ENCODE results near the gene WNT6. TPM values are rescaled to one million over a fixed set of nuclear protein-coding genes. Genes with fewer than 3 reads are reported as not detected.

The WNT6 gene
- total RNA-seq, 2 experiments from 2014 or later = not detected

DNA sequence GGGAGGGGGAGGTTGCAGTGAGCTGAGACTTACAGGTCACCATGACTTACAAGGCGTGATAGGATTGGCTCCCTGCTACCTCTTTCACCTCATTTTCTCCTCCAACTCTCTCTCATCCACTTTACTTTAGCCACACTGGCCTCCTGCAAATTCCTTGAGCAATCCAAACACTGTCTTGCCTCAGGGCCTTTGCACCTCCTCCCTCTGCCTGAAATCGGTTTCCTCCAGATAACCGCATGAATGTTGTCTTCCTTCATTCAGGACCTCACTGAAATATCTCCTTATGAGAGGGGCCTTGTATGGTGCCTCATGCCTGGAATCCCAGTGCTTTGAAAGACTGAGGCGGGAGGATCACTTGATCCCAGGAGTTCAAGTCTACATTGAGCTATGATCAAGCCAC, 42.8 kb downstream of the WNT6 start:
- Histone ChIP-seq H3K27ac (ENCODE audit: low read depth in 1 of 2, low read length in 2 of 2) (no peak overlapping the region), H3K4me3 (ENCODE audit: low read length) (no peak overlapping the region), H3K9me3 (ENCODE audit: control insufficient read depth in 1 of 2, insufficient read depth in 1 of 2, low read length in 2 of 2) (no peaks in the 10 kb centered on the region), H3K27me3 (ENCODE audit: control insufficient read depth in 1 of 2, insufficient read depth in 2 of 2, low read length in 2 of 2) (peaks cover 14 to 32% of the 10 kb centered on the region in 2 experiments), H3K4me1 (ENCODE audit: insufficient read depth, low read length) (peaks cover 12% of the 10 kb centered on the region), H3K36me3 (ENCODE audit: insufficient read depth, low read length) (no peaks in the 10 kb centered on the region)
- TF ChIP-seq, protein P1, sequence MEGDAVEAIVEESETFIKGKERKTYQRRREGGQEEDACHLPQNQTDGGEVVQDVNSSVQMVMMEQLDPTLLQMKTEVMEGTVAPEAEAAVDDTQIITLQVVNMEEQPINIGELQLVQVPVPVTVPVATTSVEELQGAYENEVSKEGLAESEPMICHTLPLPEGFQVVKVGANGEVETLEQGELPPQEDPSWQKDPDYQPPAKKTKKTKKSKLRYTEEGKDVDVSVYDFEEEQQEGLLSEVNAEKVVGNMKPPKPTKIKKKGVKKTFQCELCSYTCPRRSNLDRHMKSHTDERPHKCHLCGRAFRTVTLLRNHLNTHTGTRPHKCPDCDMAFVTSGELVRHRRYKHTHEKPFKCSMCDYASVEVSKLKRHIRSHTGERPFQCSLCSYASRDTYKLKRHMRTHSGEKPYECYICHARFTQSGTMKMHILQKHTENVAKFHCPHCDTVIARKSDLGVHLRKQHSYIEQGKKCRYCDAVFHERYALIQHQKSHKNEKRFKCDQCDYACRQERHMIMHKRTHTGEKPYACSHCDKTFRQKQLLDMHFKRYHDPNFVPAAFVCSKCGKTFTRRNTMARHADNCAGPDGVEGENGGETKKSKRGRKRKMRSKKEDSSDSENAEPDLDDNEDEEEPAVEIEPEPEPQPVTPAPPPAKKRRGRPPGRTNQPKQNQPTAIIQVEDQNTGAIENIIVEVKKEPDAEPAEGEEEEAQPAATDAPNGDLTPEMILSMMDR (IDR thresholded peaks at IDR 0.05) = no peak
- H3K9me3 Mint-ChIP-seq = no peaks in the 10 kb centered on the region
- H3K27me3 Mint-ChIP-seq = peaks cover 67% of the 10 kb centered on the region
- H3K36me3 Mint-ChIP-seq (ENCODE audit: low read depth) = no peaks in the 10 kb centered on the region
- ChIA-PET CTCF (interaction anchor here (1.3 to 11.9 kb wide), 2 partner anchors 23 to 78 kb away, joined by 5 to 500 read pairs; partner anchors contain the start of gene WNT10A), POLR2A (no interaction called here)
- H3K27ac Mint-ChIP-seq = no peak overlapping the region
- intact Hi-C loops (cut with DNase I, micrococcal nuclease) = no loop called here
- H3K4me3 Mint-ChIP-seq = no peak overlapping the region
- DNase-seq = no peak
- H3K4me1 Mint-ChIP-seq (ENCODE audit: low read depth) = peaks cover 10% of the 10 kb centered on the region
- no peak for ATAC-seq (ENCODE audit: poor library complexity)

DNA sequence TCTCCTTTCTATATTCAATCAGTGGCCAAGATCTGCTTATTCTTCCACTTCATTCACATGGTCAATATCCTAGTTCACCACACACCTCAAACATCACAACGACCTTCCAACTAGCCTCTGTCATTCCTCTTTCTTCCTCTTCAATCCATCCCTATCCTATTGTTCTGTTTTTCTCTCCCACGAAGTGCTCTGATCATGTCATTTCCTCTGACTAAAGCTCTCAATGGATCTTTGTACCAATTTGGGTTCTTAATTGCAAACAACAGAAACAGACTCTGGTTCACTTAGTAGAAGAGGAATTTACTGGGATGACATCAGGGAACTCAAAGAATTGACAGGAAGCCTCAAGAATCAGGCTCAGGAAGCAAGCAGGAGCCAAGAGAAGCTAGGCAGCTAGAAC, 44.6 kb downstream of the WNT6 start:
- H3K4me1 Mint-ChIP-seq (ENCODE audit: low read depth) = peaks cover 10% of the 10 kb centered on the region
- TF ChIP-seq, protein P1 (IDR thresholded peaks at IDR 0.05) = no peak
- CTCF ChIA-PET = interaction anchor here (1.3 to 2.1 kb wide), 2 partner anchors 28 to 57 kb away, joined by 3 to 10 read pairs; no protein-coding TSS in a partner anchor

DNA sequence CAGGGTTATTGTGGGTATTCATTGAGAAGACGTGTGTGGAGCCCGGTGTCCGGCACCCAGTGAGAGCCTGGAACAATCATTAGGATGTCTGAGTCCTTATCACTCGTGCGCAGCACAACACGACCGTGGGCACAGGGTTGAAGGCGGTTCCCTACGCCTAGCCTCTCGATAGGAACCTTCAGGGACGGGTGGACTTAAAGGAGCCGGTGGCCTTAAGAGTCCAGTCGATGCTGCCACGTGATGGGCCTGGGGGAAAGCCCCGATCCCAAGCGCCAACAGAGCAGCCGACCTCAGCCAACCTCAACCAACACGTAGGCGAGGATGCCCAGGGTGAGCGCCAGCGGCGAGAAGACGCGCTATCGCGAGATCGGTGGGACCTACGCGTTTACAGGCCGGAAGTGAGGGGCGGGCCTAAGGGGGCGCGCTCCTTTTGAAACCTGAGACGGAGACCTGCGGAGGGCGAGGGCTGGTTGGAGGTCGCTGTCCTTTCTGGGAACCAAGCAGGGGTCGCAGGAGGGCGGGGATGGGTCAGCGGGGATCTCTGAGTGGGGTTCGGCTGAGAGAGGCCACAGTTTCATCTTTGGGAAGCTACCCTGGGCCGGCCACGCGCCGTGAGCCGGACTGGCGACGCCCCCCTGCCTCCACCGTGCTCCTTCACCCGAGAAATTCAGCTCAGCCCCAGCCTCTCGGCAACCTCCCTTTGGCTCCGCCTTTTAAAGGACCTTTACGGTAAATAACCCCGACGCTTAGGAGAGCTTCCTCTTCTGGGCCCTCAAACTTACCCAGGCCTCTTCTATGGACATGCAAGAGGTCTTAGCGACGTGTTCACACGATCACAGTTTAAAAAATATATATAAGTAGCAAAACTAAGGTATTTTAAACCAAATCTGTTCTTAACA, 49.4 kb downstream of the WNT6 start:
- Mint-ChIP-seq H3K9me3 (no peaks in the 10 kb centered on the region), H3K4me1 (ENCODE audit: low read depth) (peaks cover 13% of the 10 kb centered on the region), H3K36me3 (ENCODE audit: low read depth) (no peaks in the 10 kb centered on the region), H3K4me3 (peak overlapping the region; percentile 85), H3K27ac (peak overlapping the region; percentile 78), H3K27me3 (peaks cover 41% of the 10 kb centered on the region)
- Histone ChIP-seq H3K27ac (ENCODE audit: low read depth in 1 of 2, low read length in 2 of 2) (no peak overlapping the region), H3K36me3 (ENCODE audit: insufficient read depth, low read length) (no peaks in the 10 kb centered on the region), H3K27me3 (ENCODE audit: control insufficient read depth in 1 of 2, insufficient read depth in 2 of 2, low read length in 2 of 2) (peaks cover 4 to 8% of the 10 kb centered on the region in 2 experiments), H3K4me1 (ENCODE audit: insufficient read depth, low read length) (peaks cover 15% of the 10 kb centered on the region), H3K4me3 (ENCODE audit: low read length) (peak overlapping the region; percentile 68), H3K9me3 (ENCODE audit: control insufficient read depth in 1 of 2, insufficient read depth in 1 of 2, low read length in 2 of 2) (no peaks in the 10 kb centered on the region)
- POLR2A ChIA-PET = interaction anchor here (0.6 to 1.1 kb wide), 4 partner anchors 11 to 59 kb away, joined by 3 to 4 read pairs (median 4); no protein-coding TSS in a partner anchor
- ATAC-seq (ENCODE audit: poor library complexity) (peak; percentile 100), DNase-seq (peak; percentile 78 to 95 (median 84))
- intact Hi-C loops (cut with DNase I, micrococcal nuclease) = loop anchor here (1.0 to 5.0 kb wide), 2 partner anchors 12 to 252 kb away; partner anchors contain the start of genes BCS1L (in 1 of the 2) and ZNF142 (in 1 of the 2)
- CTCF ChIA-PET = interaction anchor here (1.1 to 7.4 kb wide), 4 partner anchors 11 to 62 kb away, joined by 3 to 35 read pairs (median 4); no protein-coding TSS in a partner anchor
- TF ChIP-seq, protein P1 (IDR thresholded peaks at IDR 0.05) = no peak

More for the DNA sequence above, 44.6 kb downstream of the WNT6 start:
- Histone ChIP-seq H3K27ac (ENCODE audit: low read depth in 1 of 2, low read length in 2 of 2) (no peak overlapping the region), H3K4me3 (ENCODE audit: low read length) (no peak overlapping the region), H3K4me1 (ENCODE audit: insufficient read depth, low read length) (peaks cover 10% of the 10 kb centered on the region), H3K9me3 (ENCODE audit: control insufficient read depth in 1 of 2, insufficient read depth in 1 of 2, low read length in 2 of 2) (no peaks in the 10 kb centered on the region), H3K27me3 (ENCODE audit: control insufficient read depth in 1 of 2, insufficient read depth in 2 of 2, low read length in 2 of 2) (peaks cover 12 to 32% of the 10 kb centered on the region in 2 experiments), H3K36me3 (ENCODE audit: insufficient read depth, low read length) (no peaks in the 10 kb centered on the region)
- DNase-seq (no peak), ATAC-seq (ENCODE audit: poor library complexity) (no peak)
- Mint-ChIP-seq H3K27ac (no peak overlapping the region), H3K36me3 (ENCODE audit: low read depth) (no peaks in the 10 kb centered on the region), H3K27me3 (peaks cover 61% of the 10 kb centered on the region), H3K9me3 (no peaks in the 10 kb centered on the region), H3K4me3 (no peak overlapping the region)
- POLR2A ChIA-PET = no interaction called here
- intact Hi-C loops (cut with DNase I, micrococcal nuclease) = no loop called here
